Thoracic aorta (tissue), 2 donors: ENCODE results near the gene GPR158. TPM values are rescaled to one million over a fixed set of nuclear protein-coding genes. Genes with fewer than 3 reads are reported as not detected.

ENCODE experiments used
- ATAC-seq: fragments of 150-250 bp; one replicate; pipeline ENCODE4 v1.8.0; 2017; ENCODE audit warnings: low read depth; ENCODE audit not compliant: insufficient number of reproducible peaks, low FRiP score
- DNase-seq: peaks from one replicate; pipeline ENCODE4 v3.0.0-alpha.2; 2020; ENCODE audit warnings: low spot score
- H3K27ac ChIP-seq, 2 donors: fragments of 200-600 bp; sonication (generic); 1 replicate in 1 of 2; 2 replicates in 1 of 2; pipeline ENCODE4 v1.5.1; 2016; ENCODE audit warnings: mild to moderate bottlenecking in 2 of 2, moderate library complexity in 2 of 2
- H3K27me3 ChIP-seq: fragments of 200-600 bp; sonication (generic); replicated peaks from 2 replicates; pipeline ENCODE4 v1.6.0; 2016; ENCODE audit warnings: mild to moderate bottlenecking; ENCODE audit not compliant: insufficient read depth
- H3K36me3 ChIP-seq: fragments of 200-600 bp; sonication (generic); one replicate; pipeline ENCODE4 v1.5.1; 2016
- H3K4me1 ChIP-seq, 2 donors: fragments of 200-600 bp; sonication (generic); 1 replicate in 1 of 2; 2 replicates in 1 of 2; pipeline versions ENCODE4 v1.5.1 to v1.6.0; 2016; ENCODE audit warnings: low read depth in 2 of 2, mild to moderate bottlenecking in 1 of 2; ENCODE audit not compliant: control insufficient read depth in 1 of 2
- H3K4me3 ChIP-seq: fragments of 200-600 bp; sonication (generic); 2 replicates; pipeline ENCODE4 v1.5.1; 2016; ENCODE audit warnings: mild to moderate bottlenecking
- H3K9me3 ChIP-seq: fragments of 200-600 bp; sonication (generic); 2 replicates; pipeline ENCODE4 v1.5.1; 2016
- total RNA-seq, 2 donors: library from RNA; depleted of rRNA; stranded (reverse); fragments of >200 nt; gene quantifications; one replicate each; pipeline versions ENCODE4 v1.1.0 to v1.2.3, GENCODE V29; 2016
- TF ChIP-seq, protein P1 (sequence below): fragments of 200-600 bp; sonication (generic); IDR thresholded peaks from one replicate; pipeline ENCODE4 v1.5.1; 2019; ENCODE audit warnings: antibody characterized with exemption

The GPR158 gene
- total RNA-seq, 2 donors from 2014 or later: not detected

DNA sequence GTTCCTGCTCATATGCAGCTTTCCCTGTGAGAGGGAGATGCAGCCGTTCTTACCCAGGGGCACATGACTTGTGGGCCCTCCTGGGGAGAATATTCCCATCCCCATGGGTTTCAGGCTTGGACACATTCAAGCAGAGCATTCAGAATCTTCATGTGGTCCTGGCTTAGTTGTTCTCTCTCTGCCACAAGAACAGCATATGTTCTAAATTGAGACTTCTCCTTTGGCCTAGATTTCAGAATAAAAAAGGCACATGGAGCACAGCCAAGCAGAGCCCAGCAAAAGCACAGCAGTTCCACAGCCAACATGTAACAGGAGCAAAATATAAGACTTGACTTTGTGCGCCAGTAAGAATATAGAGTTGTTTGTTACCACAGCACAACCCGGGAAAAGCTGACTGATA lies 452.8 kb downstream of the GPR158 start:
- H3K27me3 ChIP-seq: no peaks in the 10 kb centered on the region
- H3K4me3 ChIP-seq: no peak overlapping the region
- H3K27ac ChIP-seq: no peak overlapping the region
- TF ChIP-seq, protein P1, sequence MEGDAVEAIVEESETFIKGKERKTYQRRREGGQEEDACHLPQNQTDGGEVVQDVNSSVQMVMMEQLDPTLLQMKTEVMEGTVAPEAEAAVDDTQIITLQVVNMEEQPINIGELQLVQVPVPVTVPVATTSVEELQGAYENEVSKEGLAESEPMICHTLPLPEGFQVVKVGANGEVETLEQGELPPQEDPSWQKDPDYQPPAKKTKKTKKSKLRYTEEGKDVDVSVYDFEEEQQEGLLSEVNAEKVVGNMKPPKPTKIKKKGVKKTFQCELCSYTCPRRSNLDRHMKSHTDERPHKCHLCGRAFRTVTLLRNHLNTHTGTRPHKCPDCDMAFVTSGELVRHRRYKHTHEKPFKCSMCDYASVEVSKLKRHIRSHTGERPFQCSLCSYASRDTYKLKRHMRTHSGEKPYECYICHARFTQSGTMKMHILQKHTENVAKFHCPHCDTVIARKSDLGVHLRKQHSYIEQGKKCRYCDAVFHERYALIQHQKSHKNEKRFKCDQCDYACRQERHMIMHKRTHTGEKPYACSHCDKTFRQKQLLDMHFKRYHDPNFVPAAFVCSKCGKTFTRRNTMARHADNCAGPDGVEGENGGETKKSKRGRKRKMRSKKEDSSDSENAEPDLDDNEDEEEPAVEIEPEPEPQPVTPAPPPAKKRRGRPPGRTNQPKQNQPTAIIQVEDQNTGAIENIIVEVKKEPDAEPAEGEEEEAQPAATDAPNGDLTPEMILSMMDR: no peak
- H3K36me3 ChIP-seq: no peaks in the 10 kb centered on the region
- H3K4me1 ChIP-seq: no peaks in the 10 kb centered on the region
- DNase-seq (no peak), ATAC-seq (no peak)
- no peaks in the 10 kb centered on the region for H3K9me3 ChIP-seq

DNA sequence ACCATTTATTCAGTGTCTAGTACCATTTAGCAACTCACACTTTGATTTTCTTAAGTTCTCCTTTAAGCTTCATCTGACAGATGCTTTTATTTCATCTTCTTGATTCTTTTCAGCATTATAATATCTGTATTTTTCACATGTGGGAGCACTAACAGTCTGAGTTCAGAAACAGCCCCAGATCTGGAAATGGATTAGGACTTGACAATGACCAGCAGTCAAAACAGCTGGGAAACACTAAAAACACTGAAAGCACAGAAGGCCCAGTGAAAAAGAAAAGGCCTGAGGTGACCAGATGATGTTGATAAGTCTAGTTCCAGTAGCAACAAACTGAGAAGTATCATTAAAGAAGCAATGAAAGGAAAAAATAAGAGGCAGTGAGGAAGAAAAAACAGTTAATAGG lies 454.5 kb downstream of the GPR158 start:
- DNase-seq (no peak), ATAC-seq (no peak)
- no peaks in the 10 kb centered on the region for H3K27me3 ChIP-seq
- H3K9me3 ChIP-seq: no peaks in the 10 kb centered on the region
- no peak overlapping the region for H3K27ac ChIP-seq
- no peak overlapping the region for H3K4me3 ChIP-seq
- no peaks in the 10 kb centered on the region for H3K4me1 ChIP-seq
- H3K36me3 ChIP-seq: no peaks in the 10 kb centered on the region
- TF ChIP-seq, protein P1: no peak

DNA sequence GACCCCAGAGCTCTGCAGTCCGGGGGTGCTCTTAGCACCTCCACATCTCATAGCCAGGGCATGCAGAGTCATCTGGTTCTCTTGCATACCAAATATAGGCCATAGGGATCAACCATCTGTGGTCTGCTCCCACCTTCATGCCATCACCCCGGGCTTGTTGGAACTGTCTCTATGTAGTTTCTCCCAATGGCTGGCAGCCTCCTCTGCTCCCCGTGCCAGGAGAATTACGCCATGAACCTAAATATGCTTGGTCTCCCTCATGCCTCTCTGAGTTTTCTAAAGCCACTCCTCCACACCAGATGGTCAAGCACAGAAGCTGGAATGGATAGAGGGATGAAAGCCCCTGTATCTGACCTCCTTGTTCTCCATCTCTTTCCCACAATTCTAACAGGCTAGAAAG lies 456.7 kb downstream of the GPR158 start:
- Histone ChIP-seq H3K27ac (no peak overlapping the region), H3K4me3 (no peak overlapping the region), H3K9me3 (no peaks in the 10 kb centered on the region), H3K27me3 (no peaks in the 10 kb centered on the region), H3K4me1 (no peaks in the 10 kb centered on the region), H3K36me3 (no peaks in the 10 kb centered on the region)
- no peak for DNase-seq
- ATAC-seq: no peak
- TF ChIP-seq, protein P1: no peak

DNA sequence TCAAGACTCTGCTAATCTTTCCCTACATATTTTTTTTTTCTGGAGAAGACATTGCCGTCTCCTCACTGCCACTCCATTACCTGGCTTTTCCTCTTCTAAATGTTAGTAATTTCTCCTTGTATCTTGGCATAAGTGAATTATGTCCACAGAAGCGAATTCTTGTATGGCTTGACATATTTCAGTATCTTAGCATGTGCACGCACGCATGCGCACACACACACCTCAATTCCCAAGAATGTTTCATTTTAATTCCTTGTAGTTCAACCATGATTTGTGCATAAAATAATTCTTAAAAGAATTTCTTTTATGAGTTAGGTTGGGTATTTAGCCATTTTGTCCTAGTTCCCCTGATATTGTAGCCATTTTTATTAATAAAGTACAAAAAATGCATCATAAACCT lies 458.0 kb downstream of the GPR158 start:
- no peaks in the 10 kb centered on the region for H3K4me1 ChIP-seq
- TF ChIP-seq, protein P1: no peak

DNA sequence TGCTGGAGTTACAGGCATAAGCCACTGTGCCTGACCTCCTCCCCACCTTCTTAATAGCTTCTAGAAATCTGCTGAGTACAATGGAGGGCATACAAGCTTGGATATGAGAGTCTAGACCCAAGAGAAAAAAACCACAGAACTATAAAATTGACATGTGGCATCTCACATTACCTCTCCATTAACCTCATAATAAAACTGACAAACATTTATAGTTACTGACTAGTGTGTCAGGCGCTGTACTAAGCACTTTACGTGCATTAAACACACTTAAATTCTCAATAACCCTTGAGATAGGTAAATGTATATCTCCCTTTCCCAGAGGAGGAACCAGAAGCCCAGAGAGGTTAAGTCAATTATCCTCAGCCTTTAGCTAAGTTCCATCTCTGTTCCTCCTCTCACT lies 458.7 kb downstream of the GPR158 start:
- H3K9me3 ChIP-seq: no peaks in the 10 kb centered on the region
- no peaks in the 10 kb centered on the region for H3K4me1 ChIP-seq
- ATAC-seq: no peak
- no peaks in the 10 kb centered on the region for H3K36me3 ChIP-seq
- H3K27me3 ChIP-seq: no peaks in the 10 kb centered on the region
- no peak overlapping the region for H3K27ac ChIP-seq
- no peak for DNase-seq
- TF ChIP-seq, protein P1: no peak
- no peak overlapping the region for H3K4me3 ChIP-seq

More for the DNA sequence above, 458.0 kb downstream of the GPR158 start:
- Histone ChIP-seq H3K9me3 (no peaks in the 10 kb centered on the region), H3K27ac (no peak overlapping the region), H3K36me3 (no peaks in the 10 kb centered on the region), H3K4me3 (no peak overlapping the region), H3K27me3 (no peaks in the 10 kb centered on the region)
- ATAC-seq: no peak
- no peak for DNase-seq
